Measurements from ENCODE around the gene DEK.

DNA sequence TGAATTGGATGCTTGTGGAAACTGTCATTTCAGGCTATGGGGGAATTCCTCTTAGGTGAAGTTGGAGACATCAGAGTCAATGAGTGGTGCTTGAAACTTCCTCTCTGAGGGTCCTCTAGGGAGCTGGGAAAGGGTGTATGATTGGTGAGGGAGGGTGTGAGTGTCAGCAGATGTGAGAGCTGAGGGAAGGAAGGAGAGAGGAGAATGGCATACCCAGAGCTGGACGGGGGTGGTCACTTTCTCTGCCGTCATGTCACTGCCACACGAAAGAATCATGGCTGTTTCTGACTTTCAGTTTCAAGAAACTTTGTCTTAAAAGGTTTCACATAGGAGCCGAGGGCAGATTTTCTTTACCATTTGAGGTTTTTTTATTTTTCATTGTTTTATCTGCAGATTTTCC, 50.3 kb downstream of the DEK start:
- TF ChIP-seq CTCF (IDR thresholded peaks at IDR 0.05; ENCODE audit: insufficient read depth, low read length, poor library complexity, severe bottlenecking) (no peak), EZH2phosphoT487 (conservative IDR thresholded peaks at IDR 0.05; ENCODE audit: low read length) (no peak)
